OCI-M2 (cell line): Measurements from ENCODE around the gene NUCB2.

Source experiments
- DNase-seq: peaks from one replicate; lab custom pipeline; 2025; ENCODE audit not compliant: unreplicated experiment; lab: John Stamatoyannopoulos, UW

NUCB2 gene

DNA sequence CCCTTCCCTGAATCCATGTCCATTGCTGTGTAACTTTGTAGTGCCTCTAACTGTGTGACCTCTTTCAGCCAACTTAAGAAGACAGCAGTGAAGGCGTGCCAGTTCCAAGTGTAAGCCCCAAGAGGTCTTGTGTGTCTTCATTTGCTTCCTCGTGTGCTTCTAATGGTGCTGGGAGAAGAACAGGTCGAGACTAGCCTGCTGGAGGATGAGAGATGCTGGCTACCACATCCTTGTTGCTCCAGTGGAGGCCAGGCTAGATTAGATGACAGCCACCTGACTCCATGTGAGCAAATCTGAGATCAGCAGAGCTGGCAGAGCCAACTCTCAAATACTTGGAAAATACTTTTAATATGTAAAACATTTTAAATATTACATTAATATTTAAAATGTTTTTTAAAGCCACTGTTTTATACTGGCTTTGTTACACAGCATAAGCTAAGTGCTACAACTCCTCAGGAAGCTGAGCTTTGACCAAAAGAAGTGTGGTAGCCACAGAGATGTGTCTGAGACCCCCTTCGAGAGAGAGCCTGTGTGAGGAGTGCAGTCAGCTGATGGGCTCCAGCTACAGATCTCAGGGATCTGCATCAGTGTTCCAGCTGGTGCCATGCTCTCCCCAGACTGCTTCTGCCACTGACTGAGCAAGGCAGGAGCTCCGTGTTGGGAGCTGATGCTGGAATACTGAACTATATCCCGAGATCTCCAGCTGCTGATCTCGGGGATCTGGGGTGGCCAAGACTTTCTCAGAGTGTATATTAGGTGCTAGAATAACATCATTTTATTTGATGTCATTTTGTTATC lies 103.0 kb downstream of the NUCB2 start:
- no peak for DNase-seq

DNA sequence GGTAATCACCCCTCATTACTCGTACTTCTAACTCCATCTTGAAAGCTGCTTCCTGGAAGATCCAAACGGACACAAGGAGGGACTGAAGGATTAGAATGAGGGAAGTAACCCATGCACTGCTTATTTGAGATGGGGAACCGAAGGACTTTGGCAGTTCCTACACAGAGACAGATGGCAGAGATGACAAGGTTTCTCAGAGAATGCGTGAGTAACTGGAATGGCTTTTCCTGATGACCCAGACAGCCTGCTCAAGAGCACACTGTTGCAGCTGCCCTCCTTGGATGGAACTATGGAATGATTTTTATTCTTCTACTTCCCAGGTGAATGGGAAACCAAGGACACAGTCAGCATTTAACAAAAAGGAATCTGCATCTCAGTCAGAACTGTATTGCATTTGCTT lies 104.6 kb downstream of the NUCB2 start:
- DNase-seq, result no peak
